ENCODE results near the gene LHCGR. TPM values are rescaled to one million over a fixed set of nuclear protein-coding genes. Genes with fewer than 3 reads are reported as not detected.

Gene LHCGR
- polyA plus RNA-seq, 1 experiment: not detected

DNA sequence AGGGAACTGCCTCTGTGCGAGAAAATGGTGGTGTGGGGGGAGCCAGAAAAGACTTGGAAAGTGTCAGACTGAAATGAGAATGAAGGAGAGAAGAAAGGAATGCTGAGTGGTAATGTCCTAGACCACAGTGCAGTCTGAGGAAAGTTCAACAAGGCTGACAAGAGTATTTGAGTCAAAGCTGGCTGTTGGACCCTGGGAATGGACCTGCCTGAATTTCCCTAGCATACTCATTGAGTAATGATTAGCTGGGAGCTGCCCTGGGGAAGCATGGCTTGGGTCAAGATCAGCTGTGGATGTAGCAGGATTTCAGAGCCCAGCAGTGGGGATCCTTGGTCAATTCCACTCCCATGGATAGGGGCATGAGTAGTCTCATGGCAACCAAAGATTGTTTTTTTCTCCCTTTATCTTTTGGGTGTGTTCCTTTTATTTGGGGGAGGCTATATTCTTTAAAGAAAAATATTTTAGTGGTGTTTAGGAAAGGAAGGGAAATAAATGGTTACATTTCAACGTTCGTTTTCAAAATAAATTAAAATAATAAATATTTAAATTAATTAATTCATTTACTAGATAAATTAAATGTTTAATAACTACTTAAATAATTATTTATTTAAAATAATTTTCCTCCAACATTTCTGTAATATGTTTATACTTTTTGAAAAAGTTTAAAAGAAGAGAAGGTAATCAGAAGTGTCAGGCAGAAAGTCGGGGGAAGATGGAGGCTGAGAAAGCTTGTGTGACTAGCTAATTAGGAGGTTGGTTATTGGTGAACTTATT, 15.9 kb upstream of the LHCGR start:
- H3K27me3 ChIP-seq (ENCODE audit: control insufficient read depth, insufficient read depth, low read length): no peaks in the 10 kb centered on the region
- DNase-seq (ENCODE audit: low read depth): no peak
- ChIA-PET CTCF (interaction anchor here (0.9 kb wide), 1 partner anchor 10 kb away, joined by 3 read pairs; no protein-coding TSS in a partner anchor), POLR2A (interaction anchor here (0.6 kb wide), 1 partner anchor 680 kb away, joined by 5 read pairs; no protein-coding TSS in a partner anchor)
- no peaks in the 10 kb centered on the region for H3K36me3 ChIP-seq (ENCODE audit: control insufficient read depth, insufficient read depth, low read length)
- TF ChIP-seq, protein P1, sequence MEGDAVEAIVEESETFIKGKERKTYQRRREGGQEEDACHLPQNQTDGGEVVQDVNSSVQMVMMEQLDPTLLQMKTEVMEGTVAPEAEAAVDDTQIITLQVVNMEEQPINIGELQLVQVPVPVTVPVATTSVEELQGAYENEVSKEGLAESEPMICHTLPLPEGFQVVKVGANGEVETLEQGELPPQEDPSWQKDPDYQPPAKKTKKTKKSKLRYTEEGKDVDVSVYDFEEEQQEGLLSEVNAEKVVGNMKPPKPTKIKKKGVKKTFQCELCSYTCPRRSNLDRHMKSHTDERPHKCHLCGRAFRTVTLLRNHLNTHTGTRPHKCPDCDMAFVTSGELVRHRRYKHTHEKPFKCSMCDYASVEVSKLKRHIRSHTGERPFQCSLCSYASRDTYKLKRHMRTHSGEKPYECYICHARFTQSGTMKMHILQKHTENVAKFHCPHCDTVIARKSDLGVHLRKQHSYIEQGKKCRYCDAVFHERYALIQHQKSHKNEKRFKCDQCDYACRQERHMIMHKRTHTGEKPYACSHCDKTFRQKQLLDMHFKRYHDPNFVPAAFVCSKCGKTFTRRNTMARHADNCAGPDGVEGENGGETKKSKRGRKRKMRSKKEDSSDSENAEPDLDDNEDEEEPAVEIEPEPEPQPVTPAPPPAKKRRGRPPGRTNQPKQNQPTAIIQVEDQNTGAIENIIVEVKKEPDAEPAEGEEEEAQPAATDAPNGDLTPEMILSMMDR (IDR thresholded peaks at IDR 0.05; ENCODE audit: insufficient read depth, low read depth, low read length): no peak
- H3K4me3 ChIP-seq (ENCODE audit: low read depth, low read length): no peak overlapping the region

DNA sequence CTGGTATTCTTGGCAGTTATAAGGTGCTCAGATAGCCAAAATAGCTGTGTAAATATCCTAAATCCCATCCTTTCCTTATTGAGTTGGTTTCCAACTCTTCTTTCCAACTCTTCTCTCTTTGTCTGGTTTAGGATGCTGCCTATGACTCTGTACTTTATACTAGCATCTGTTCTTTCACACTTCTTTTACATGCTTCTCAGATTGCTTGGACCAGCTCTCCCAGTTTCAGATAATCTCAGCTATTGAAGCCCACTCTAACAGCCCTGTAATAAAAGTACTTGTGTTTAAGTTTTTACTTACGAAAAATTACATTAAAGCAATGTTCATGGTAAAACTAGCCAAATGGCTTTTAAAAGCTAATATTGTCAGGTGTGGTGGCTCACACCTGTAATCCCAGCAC, 14.7 kb upstream of the LHCGR start:
- TF ChIP-seq, protein P1 (IDR thresholded peaks at IDR 0.05; ENCODE audit: insufficient read depth, low read depth, low read length): no peak
- ChIA-PET CTCF (no interaction called here), POLR2A (no interaction called here)
- no peaks in the 10 kb centered on the region for H3K36me3 ChIP-seq (ENCODE audit: control insufficient read depth, insufficient read depth, low read length)
- no peak overlapping the region for H3K4me3 ChIP-seq (ENCODE audit: low read depth, low read length)
- no peaks in the 10 kb centered on the region for H3K27me3 ChIP-seq (ENCODE audit: control insufficient read depth, insufficient read depth, low read length)
- no peak for DNase-seq (ENCODE audit: low read depth)

DNA sequence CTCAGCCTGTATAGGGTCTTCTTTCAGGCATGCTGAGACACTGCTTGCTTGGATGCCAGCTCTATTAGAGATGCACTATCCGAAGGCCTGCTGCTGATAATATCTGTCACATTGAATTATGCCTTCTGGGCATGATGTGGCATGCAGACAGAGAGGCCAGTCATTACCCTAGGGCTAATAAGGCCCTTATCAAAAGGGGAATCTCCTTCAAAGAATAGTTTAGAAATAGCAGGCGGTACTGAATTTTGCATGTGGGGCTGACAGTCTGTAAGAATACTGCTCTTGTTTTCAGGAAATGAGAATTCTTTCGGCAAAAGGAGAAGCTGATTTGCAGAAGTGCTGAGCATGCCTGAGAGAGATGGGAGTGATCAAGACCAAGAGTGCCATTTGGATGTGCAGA, 13.1 kb upstream of the LHCGR start:
- Histone ChIP-seq H3K4me3 (ENCODE audit: low read depth, low read length) (no peak overlapping the region), H3K27me3 (ENCODE audit: control insufficient read depth, insufficient read depth, low read length) (no peaks in the 10 kb centered on the region), H3K36me3 (ENCODE audit: control insufficient read depth, insufficient read depth, low read length) (no peaks in the 10 kb centered on the region)
- POLR2A ChIA-PET: no interaction called here
- CTCF ChIA-PET: no interaction called here
- DNase-seq (ENCODE audit: low read depth): no peak
- TF ChIP-seq, protein P1 (IDR thresholded peaks at IDR 0.05; ENCODE audit: insufficient read depth, low read depth, low read length): no peak

DNA sequence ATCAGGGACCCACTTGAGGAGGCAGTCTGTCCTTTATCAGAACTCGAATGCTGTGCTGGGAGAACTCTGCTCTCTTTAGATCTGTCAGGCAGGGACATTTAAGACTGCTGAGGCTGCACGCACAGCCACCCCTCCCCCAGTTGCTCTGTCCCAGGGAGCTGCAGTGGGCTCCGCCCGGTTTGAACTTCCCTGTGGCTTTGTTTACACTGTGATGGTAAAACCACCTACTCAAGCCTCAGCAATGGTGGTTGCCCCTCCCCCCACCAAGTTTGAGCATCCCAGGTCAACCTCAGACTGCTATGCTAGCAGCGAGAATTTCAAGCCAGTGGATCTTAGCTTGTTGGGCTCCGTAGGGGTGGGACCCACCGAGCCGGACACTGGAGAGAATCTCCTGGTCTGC, 11.8 kb upstream of the LHCGR start:
- ChIA-PET POLR2A (interaction anchor here (0.5 kb wide), 1 partner anchor 173 kb away, joined by 4 read pairs; no protein-coding TSS in a partner anchor), CTCF (interaction anchor here (1.1 kb wide), 1 partner anchor 17 kb away, joined by 3 read pairs; no protein-coding TSS in a partner anchor)
- Histone ChIP-seq H3K36me3 (ENCODE audit: control insufficient read depth, insufficient read depth, low read length) (no peaks in the 10 kb centered on the region), H3K4me3 (ENCODE audit: low read depth, low read length) (no peak overlapping the region), H3K27me3 (ENCODE audit: control insufficient read depth, insufficient read depth, low read length) (no peaks in the 10 kb centered on the region)
- TF ChIP-seq, protein P1 (IDR thresholded peaks at IDR 0.05; ENCODE audit: insufficient read depth, low read depth, low read length): no peak
- DNase-seq (ENCODE audit: low read depth): no peak

DNA sequence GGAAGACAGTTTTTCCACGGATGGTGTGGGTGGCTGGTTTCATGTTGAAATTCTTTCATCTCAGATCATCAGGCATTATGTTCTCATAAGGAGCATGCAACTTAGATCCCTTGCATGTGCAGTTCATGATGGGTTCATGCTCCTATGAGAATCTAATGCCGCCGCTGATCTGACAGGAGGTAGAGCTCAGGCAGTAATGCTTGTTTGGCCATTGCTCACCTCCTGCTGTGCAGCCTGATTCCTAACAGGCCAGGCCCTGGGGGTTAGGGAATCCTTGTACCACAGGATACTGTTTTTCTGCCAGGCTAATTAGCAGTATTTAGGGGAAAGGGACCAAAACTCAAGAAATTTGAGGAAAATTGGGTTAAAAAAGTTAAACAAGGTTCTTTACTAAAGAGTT, 5.3 kb upstream of the LHCGR start:
- no peak overlapping the region for H3K4me3 ChIP-seq (ENCODE audit: low read depth, low read length)
- no peak for DNase-seq (ENCODE audit: low read depth)
- ChIA-PET CTCF (no interaction called here), POLR2A (no interaction called here)
- TF ChIP-seq, protein P1 (IDR thresholded peaks at IDR 0.05; ENCODE audit: insufficient read depth, low read depth, low read length): no peak
- H3K27me3 ChIP-seq (ENCODE audit: control insufficient read depth, insufficient read depth, low read length): no peaks in the 10 kb centered on the region; the same call in 1 of the 2 replicates
- no peaks in the 10 kb centered on the region for H3K36me3 ChIP-seq (ENCODE audit: control insufficient read depth, insufficient read depth, low read length)
